ENCODE measurements around the gene DCAKD.
"Not testable (repeated sequence)": the region's sequence is repeated elsewhere in the genome, so short reads cannot be mapped to it uniquely, and the experiment has no call there.

Gene DCAKD

GRCh38 chr17:45067637-45068036, 16.2 kb upstream of the DCAKD start:
- DNase-seq (ENCODE audit: low read depth in 2 of 2): no peak

- DNase-seq (ENCODE audit: low read depth in 2 of 2): no peak
Observed at GRCh38 chr17:45063198-45063597, 11.8 kb upstream of the DCAKD start.

- DNase-seq (ENCODE audit: low read depth in 2 of 2): no peak
Observed at GRCh38 chr17:45061606-45062205, 10.3 kb upstream of the DCAKD start.

- peak; percentile 99 for DNase-seq (ENCODE audit: low read depth in 2 of 2)
Observed at GRCh38 chr17:45060797-45061605, 9.6 kb upstream of the DCAKD start, which contains the start of gene NMT1. NMT1 (plus strand) TSS chr17:45061317; CDS start chr17:45061330, 13 bp downstream.

- DNase-seq (ENCODE audit: low read depth in 2 of 2): no peak
Observed at GRCh38 chr17:45060382-45060796, 9.0 kb upstream of the DCAKD start.

- no peak for DNase-seq (ENCODE audit: low read depth in 2 of 2)
Observed at GRCh38 chr17:45052052-45052772, 780 bp upstream of the DCAKD start.

- DNase-seq (ENCODE audit: low read depth in 2 of 2): not testable (repeated sequence)
Observed at GRCh38 chr17:45051720-45052051, 254 bp upstream of the DCAKD start.

GRCh38 chr17:45050481-45051059, 862 bp downstream of the DCAKD start:
- no peak for DNase-seq (ENCODE audit: low read depth in 2 of 2)

GRCh38 chr17:45048795-45049563, 2.5 kb downstream of the DCAKD start:
- no peak for DNase-seq (ENCODE audit: low read depth in 2 of 2)

- no peak for DNase-seq (ENCODE audit: low read depth in 2 of 2)
Observed at GRCh38 chr17:45046537-45047125, 4.8 kb downstream of the DCAKD start.

- DNase-seq (ENCODE audit: low read depth in 2 of 2): no peak
Observed at GRCh38 chr17:45043813-45044540, 7.5 kb downstream of the DCAKD start.

GRCh38 chr17:45042346-45043120, 8.9 kb downstream of the DCAKD start:
- DNase-seq (ENCODE audit: low read depth in 2 of 2): no peak

- no peak for DNase-seq (ENCODE audit: low read depth in 2 of 2)
Observed at GRCh38 chr17:45040459-45040858, 11.0 kb downstream of the DCAKD start.

GRCh38 chr17:45038728-45039634, 12.5 kb downstream of the DCAKD start:
- DNase-seq (ENCODE audit: low read depth in 2 of 2): no peak

- DNase-seq (ENCODE audit: low read depth in 2 of 2): no peak
Observed at GRCh38 chr17:45036691-45037090, 14.7 kb downstream of the DCAKD start.

- DNase-seq (ENCODE audit: low read depth in 2 of 2): no peak
Observed at GRCh38 chr17:45035848-45036247, 15.6 kb downstream of the DCAKD start.

- no peak for DNase-seq (ENCODE audit: low read depth in 2 of 2)
Observed at GRCh38 chr17:45034599-45034998, 16.8 kb downstream of the DCAKD start.

- DNase-seq (ENCODE audit: low read depth in 2 of 2): no peak
Observed at GRCh38 chr17:45032174-45032541, 19.3 kb downstream of the DCAKD start.

All from fibroblast of skin of left quadriceps (primary cell).